ENCODE measurements around the gene TLDC2. TPM values are rescaled to one million over a fixed set of nuclear protein-coding genes. Genes with fewer than 3 reads are reported as not detected.

The TLDC2 gene
- total RNA-seq (2021; ENCODE audit: unreplicated experiment) (0.32 TPM), Bru-seq, nascent RNA (percentile 15 among the genes with signal in this experiment), BruChase-seq, experiment 1, labeled RNA remaining after a 6-hour chase (percentile 8 among the genes with signal in this experiment), BruChase-seq, experiment 2, labeled RNA remaining after a 2-hour chase (percentile 15 among the genes with signal in this experiment)
- 0.07 and 0.26 TPM in 2 replicates for polyA plus RNA-seq (2012)
- long read RNA-seq: 0 reads

DNA sequence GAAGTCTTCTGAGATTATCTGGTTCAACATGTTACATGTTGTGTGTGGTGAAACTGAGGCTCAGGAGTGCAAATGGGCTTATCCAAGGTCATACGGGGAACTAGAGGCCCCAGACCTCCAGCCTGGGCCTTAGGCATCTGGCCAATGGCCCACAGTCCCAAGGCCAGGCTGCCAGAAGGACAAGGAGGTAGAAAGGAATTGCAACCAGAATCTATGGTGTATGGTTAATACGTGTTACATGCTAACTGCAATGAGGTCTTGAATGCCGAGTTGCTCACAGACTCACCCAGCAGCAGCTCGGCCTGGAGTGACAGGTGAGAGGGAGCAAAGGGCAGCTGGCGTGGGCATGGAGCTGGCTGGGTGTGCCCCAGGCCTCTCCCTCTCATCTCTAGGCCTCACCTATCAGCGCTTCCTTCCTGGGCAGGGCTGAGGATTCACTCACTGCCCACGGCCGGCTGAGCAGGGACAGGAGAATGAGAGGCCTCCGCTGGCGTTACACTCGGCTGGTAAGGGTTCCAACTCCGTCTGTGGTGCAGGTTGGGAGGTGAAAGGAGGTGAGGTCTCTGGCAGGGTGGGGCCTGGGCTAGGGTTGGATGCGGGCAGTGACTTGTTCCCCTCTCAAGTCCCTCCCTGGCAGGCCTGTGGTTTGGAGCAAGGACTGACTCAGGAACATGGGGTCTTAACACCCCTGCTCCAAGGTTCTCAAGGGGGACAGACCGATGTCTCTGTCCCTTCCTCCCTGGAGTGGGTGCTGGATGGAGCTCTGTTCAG lies at the start of gene TLDC2:
Gene TLDC2 (plus strand): TSS at position 437 of the 771 bp plus-strand sequence. CDS start 37 bp downstream, at position 474.
- Histone ChIP-seq H3K4me3 (replicated peaks in 1 of 2; ENCODE audit: low read depth in 1 of 2, low read length in 2 of 2) (no peak within 1 kb of the TSS), H2AFZ (ENCODE audit: low read depth, low read length, poor library complexity, severe bottlenecking) (no peak within 1 kb of the TSS), H3K4me1 (ENCODE audit: control insufficient read depth in 1 of 2, insufficient read depth in 2 of 2, low read length in 2 of 2) (peaks cover 0 to 23% of the 10 kb centered on the region in 2 experiments; a peak in 1 of 4 replicates), H3K27ac (ENCODE audit: low read depth, low read length) (no peak within 1 kb of the TSS), H3K79me2 (ENCODE audit: insufficient read depth, low read length) (no peaks in the 10 kb centered on the region), H3K9me3 (ENCODE audit: control insufficient read depth in 1 of 2, insufficient read depth in 1 of 2, low read depth in 1 of 2, low read length in 2 of 2) (no peaks in the 10 kb centered on the region), H3K36me3 (ENCODE audit: control insufficient read depth in 1 of 2, insufficient read depth in 2 of 2, low read length in 2 of 2) (no peaks in the 10 kb centered on the region), H3K4me2 (ENCODE audit: low read length) (no peak within 1 kb of the TSS), H3K27me3 (ENCODE audit: insufficient read depth, low read length) (no peaks in the 10 kb centered on the region), H3K9ac (ENCODE audit: low read length) (no peak within 1 kb of the TSS), H3K9me2 (ENCODE audit: insufficient read depth) (no peaks in the 10 kb centered on the region), H4K20me1 (ENCODE audit: insufficient read depth) (no peaks in the 10 kb centered on the region)
- no peak for DNase-seq (ENCODE audit: low read depth, low spot score)
- no TSS peak for BruUV-seq (replicated peaks)
- RAD21 ChIA-PET (ENCODE audit: low non-redundant PET in 1 of 2, low total read pairs in 2 of 2, uncharacterized antibody in 2 of 2, unreplicated experiment in 2 of 2): interaction anchor here (0.6 to 0.7 kb wide), 2 partner anchors 9 to 146 kb away, joined by 4 to 5 read pairs; no protein-coding TSS in a partner anchor
- TF ChIP-seq SRF (IDR thresholded peaks at IDR 0.05; ENCODE audit: low read depth) (no peak), ZNF274 (IDR thresholded peaks at IDR 0.05; ENCODE audit: low read depth, low read length) (no peak), MAX (IDR thresholded peaks at IDR 0.05) (no peak), FOSL1 (IDR thresholded peaks at IDR 0.05; ENCODE audit: low read depth) (no peak), ZBTB33 (IDR thresholded peaks at IDR 0.05; ENCODE audit: extremely low read depth, insufficient replicate concordance, low read length) (no peak), JUND (IDR thresholded peaks at IDR 0.05) (no peak), EGR1 (IDR thresholded peaks at IDR 0.05; ENCODE audit: low read depth) (no peak), TCF7L2 (IDR thresholded peaks at IDR 0.05; ENCODE audit: borderline replicate concordance, extremely low read depth, insufficient read depth, insufficient read length) (no peak), RAD21 (IDR thresholded peaks at IDR 0.05; ENCODE audit: low read depth) (no peak), ATF3 (IDR thresholded peaks at IDR 0.05) (no peak)
- CTCF ChIA-PET: no interaction called here
- intact Hi-C loops (cut with micrococcal nuclease): no loop called here
- no peak for ATAC-seq
- POLR2A ChIA-PET: no interaction called here
